Measurements from ENCODE around the gene AIFM3. TPM values are rescaled to one million over a fixed set of nuclear protein-coding genes. Genes with fewer than 3 reads are reported as not detected.

AIFM3 gene
- total RNA-seq, 2 donors from 2014 or later, result 1.4 to 1.8 TPM

DNA sequence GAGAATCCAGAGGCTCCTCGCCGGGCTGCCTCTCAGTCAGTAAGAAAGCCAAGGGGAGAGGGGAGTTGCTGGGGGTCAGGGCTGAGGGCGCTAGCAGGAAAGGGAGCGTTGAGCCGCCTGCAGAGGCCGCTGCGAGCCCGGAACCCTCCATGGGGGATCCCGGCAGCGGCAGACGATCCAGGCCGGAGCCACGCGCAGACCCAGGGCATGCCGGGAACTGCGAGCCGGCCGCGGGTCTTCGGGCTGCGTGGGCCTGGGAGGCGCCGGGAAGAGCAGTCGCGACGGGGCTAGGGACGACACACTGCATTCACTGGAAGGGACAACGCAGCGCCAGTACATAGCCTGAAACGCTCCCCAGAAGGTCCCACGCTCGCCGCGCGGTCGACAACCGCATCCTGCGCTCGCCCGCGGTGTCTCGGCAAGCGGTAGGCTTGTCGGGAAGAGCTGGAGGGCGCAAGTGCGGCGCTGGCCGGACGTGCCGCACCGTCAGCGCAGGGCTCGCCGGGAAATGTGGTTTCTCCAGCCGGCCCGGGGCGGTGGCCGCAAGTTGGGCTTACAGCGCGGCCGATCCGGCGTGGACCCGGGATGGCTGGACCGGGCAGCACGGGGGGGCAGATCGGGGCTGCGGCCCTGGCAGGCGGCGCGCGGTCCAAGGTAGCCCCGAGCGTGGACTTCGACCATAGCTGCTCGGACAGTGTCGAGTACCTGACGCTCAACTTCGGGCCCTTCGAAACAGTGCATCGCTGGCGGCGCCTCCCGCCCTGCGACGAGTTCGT lies 14.9 kb downstream of the AIFM3 start, which contains the start of gene LZTR1:
LZTR1 (plus strand) TSS at position 511 of the 776 bp plus-strand sequence; CDS start at position 586, 75 bp downstream.
- H3K27ac ChIP-seq, result peak within 1 kb of the TSS; percentile 86 to 88
- WGBS, result under 1% methylated on average over 61 of the region's 87 CpGs
- no peaks in the 10 kb centered on the region for H3K27me3 ChIP-seq (replicated peaks; ENCODE audit: insufficient read depth)
- peak; percentile 86 for DNase-seq (ENCODE audit: low spot score)
- TF ChIP-seq POLR2AphosphoS5 (IDR thresholded peaks at IDR 0.05) (peak; percentile 94), POLR2A (IDR thresholded peaks at IDR 0.05) (peak; percentile 86)
- TF ChIP-seq, protein P1, sequence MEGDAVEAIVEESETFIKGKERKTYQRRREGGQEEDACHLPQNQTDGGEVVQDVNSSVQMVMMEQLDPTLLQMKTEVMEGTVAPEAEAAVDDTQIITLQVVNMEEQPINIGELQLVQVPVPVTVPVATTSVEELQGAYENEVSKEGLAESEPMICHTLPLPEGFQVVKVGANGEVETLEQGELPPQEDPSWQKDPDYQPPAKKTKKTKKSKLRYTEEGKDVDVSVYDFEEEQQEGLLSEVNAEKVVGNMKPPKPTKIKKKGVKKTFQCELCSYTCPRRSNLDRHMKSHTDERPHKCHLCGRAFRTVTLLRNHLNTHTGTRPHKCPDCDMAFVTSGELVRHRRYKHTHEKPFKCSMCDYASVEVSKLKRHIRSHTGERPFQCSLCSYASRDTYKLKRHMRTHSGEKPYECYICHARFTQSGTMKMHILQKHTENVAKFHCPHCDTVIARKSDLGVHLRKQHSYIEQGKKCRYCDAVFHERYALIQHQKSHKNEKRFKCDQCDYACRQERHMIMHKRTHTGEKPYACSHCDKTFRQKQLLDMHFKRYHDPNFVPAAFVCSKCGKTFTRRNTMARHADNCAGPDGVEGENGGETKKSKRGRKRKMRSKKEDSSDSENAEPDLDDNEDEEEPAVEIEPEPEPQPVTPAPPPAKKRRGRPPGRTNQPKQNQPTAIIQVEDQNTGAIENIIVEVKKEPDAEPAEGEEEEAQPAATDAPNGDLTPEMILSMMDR (IDR thresholded peaks at IDR 0.05), result peak in 3 of 4 experiments; percentile 31 to 53 (median 46)
- peaks cover 13% of the 10 kb centered on the region for H3K4me1 ChIP-seq (replicated peaks)
- H3K9me3 ChIP-seq, result no peaks in the 10 kb centered on the region
- peak within 1 kb of the TSS; percentile 75 to 89 for H3K4me3 ChIP-seq
- intact Hi-C loops (cut with DNase I), result loop anchor here (2.0 kb wide), 1 partner anchor 65 kb away; the partner anchor contains the start of gene CRKL
- no peaks in the 10 kb centered on the region for H3K36me3 ChIP-seq

DNA sequence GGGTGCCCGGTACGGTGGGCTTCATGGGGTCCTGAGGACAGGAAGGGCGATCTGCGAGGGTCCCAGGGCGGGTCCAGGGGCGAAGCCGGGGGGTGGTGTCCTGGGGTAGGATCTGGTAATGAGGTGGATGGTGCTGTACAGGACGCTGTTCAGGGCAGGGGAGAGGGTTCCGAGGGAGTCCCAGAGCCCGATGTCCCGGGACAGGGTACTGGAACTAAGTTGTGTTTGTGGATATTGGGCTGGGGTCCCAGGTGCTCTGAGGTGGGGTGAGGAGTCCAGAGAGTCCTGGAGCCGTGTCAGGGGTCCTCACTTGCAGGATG lies 15.5 kb downstream of the AIFM3 start:
- no peaks in the 10 kb centered on the region for H3K27me3 ChIP-seq (replicated peaks; ENCODE audit: insufficient read depth)
- intact Hi-C loops (cut with DNase I), result no loop called here
- TF ChIP-seq POLR2A (IDR thresholded peaks at IDR 0.05), result no peak
- H3K4me3 ChIP-seq, result peak overlapping the region; percentile 75 to 89
- H3K9me3 ChIP-seq, result no peaks in the 10 kb centered on the region
- DNase-seq (ENCODE audit: low spot score), result no peak
- H3K27ac ChIP-seq, result peak overlapping the region; percentile 86 to 88
- H3K36me3 ChIP-seq, result no peaks in the 10 kb centered on the region
- WGBS, result under 1% methylated on average over 12 of the region's 12 CpGs
- H3K4me1 ChIP-seq (replicated peaks), result peaks cover 13% of the 10 kb centered on the region

DNA sequence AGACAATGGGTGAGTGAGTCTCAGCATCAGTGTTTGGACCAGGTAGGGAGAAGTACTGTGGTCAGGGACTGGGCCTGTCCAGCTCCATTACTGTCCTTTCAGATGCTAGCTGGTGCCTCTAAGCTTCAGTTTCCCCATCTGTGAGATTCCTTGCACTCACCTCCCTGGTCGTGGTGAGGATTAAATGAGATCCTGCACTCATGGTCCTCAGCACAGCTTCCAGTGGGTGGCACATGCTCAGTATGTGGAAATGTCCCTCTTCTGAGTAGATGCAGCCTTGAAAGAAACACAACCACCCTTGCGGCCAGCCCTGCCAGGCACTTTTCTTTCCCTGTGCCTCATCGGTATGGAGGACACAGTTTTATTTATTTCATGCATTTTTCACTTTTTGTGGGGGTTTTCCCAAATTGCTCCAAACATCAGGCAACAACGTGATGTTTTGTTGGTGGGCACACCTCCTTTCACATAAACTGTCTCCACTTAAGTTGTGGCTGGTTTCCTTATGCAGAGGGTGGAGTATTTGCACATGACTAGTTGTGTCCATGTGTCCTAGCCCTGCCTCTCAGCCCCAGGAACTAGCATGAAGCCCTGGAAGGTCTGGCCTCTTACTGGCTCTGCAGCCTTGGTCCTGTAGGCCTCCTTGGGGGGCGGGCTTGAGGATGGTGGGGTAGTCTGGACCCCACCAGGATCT lies 16.2 kb downstream of the AIFM3 start:
- H3K27ac ChIP-seq, result peak overlapping the region in 1 of 2 donors; percentile 86
- peak overlapping the region; percentile 75 to 89 for H3K4me3 ChIP-seq
- no peaks in the 10 kb centered on the region for H3K27me3 ChIP-seq (replicated peaks; ENCODE audit: insufficient read depth)
- no peaks in the 10 kb centered on the region for H3K9me3 ChIP-seq
- peaks cover 13% of the 10 kb centered on the region for H3K4me1 ChIP-seq (replicated peaks)
- no peak for DNase-seq (ENCODE audit: low spot score)
- TF ChIP-seq POLR2AphosphoS5 (IDR thresholded peaks at IDR 0.05), result no peak
- TF ChIP-seq, protein P1 (IDR thresholded peaks at IDR 0.05), result no peak
- no peak for TF ChIP-seq POLR2A (IDR thresholded peaks at IDR 0.05)
- intact Hi-C loops (cut with DNase I), result no loop called here
- no peaks in the 10 kb centered on the region for H3K36me3 ChIP-seq
- 68% methylated on average over 5 of the region's 5 CpGs for WGBS

DNA sequence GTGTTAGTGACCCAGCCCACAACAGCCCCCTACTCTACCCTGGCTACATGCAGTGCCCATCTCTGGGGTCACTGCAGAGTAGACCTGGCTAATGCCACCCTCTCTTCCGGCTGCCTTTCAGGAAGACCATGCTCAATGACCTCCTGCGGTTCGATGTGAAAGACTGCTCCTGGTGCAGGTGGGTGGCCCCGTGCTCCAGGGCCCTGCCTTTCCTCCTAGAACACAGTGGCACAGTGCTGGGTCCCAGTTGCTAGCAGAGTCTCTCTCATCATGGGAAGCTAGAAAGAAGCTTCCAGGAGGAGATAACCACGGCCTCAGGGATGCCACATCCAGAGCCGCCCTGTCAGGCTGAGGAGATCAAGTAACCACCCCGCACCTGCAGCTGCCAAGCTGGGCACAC lies 18.7 kb downstream of the AIFM3 start:
- no peak for TF ChIP-seq POLR2A (IDR thresholded peaks at IDR 0.05)
- no peak for TF ChIP-seq POLR2AphosphoS5 (IDR thresholded peaks at IDR 0.05)
- TF ChIP-seq, protein P1 (IDR thresholded peaks at IDR 0.05), result no peak

DNA sequence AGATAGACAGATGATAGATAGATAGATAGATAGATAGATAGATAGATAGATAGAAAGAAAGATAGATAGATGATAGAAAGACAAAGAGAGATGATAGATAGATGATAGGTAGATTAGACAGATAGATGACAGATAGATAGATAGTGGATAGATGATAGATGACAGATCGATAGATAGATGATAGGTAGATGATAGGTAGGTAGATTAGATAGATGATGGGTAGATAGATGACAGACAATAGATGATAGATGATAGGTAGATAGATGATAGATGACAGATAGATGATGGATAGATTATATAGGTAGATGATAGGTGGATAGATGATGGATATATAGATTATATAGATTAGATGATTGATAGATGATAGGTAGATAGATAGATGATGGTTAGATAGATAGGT lies 19.3 kb downstream of the AIFM3 start:
- Histone ChIP-seq H3K9me3 (no peaks in the 10 kb centered on the region), H3K4me1 (replicated peaks) (peaks cover 8% of the 10 kb centered on the region), H3K4me3 (no peak overlapping the region), H3K36me3 (no peaks in the 10 kb centered on the region), H3K27ac (no peak overlapping the region), H3K27me3 (replicated peaks; ENCODE audit: insufficient read depth) (no peaks in the 10 kb centered on the region)
- TF ChIP-seq, protein P1 (IDR thresholded peaks at IDR 0.05), result no peak
- TF ChIP-seq POLR2AphosphoS5 (IDR thresholded peaks at IDR 0.05) (no peak), POLR2A (IDR thresholded peaks at IDR 0.05) (no peak)
- WGBS, result 95% methylated on average over 1 of the region's 1 CpG
- DNase-seq (ENCODE audit: low spot score), result no peak
- intact Hi-C loops (cut with DNase I), result no loop called here

More for the DNA sequence above, 18.7 kb downstream of the AIFM3 start:
- peaks cover 13% of the 10 kb centered on the region for H3K4me1 ChIP-seq (replicated peaks)
- DNase-seq (ENCODE audit: low spot score), result no peak
- no peak overlapping the region for H3K4me3 ChIP-seq
- intact Hi-C loops (cut with DNase I), result no loop called here
- 94% methylated on average over 7 of the region's 7 CpGs for WGBS
- H3K36me3 ChIP-seq, result no peaks in the 10 kb centered on the region
- no peaks in the 10 kb centered on the region for H3K27me3 ChIP-seq (replicated peaks; ENCODE audit: insufficient read depth)
- H3K9me3 ChIP-seq, result no peaks in the 10 kb centered on the region
- no peak overlapping the region for H3K27ac ChIP-seq
